C4-2B (cell line): ENCODE data around the gene ELMO1.

Experiments
- CTCF ChIP-seq: fragments of 450-650 bp; conservative IDR thresholded peaks from 2 replicates; pipeline ENCODE4 v1.5.1; 2017; ENCODE audit warnings: mild to moderate bottlenecking
- ZFX ChIP-seq: fragments of 450-650 bp; IDR thresholded peaks from 2 replicates; pipeline ENCODE4 v1.6.1; 2017

GRCh38 chr7:37100735-37101331 lies 347.8 kb downstream of the ELMO1 start:
- TF ChIP-seq CTCF, result no peak
- TF ChIP-seq ZFX, result no peak
